Stimulated activated CD8-positive, alpha-beta memory T cell treated with anti-CD3 and anti-CD28 coated beads, Interleukin-7, amount 100 ng/mL, for 4 hours (primary cell): ENCODE results near the gene HELZ2.

Experiments
- DNase-seq, 2 donors: peaks; one replicate each; pipeline ENCODE4 v3.0.0-alpha.2; 2020; ENCODE audit warnings: low read depth in 2 of 2

The HELZ2 gene

GRCh38 chr20:63539441-63540370, 34.3 kb downstream of the HELZ2 start:
- DNase-seq, result no peak

- DNase-seq, result no peak
These were observed 35.0 kb downstream of the HELZ2 start for GRCh38 chr20:63539092-63539430.

GRCh38 chr20:63538204-63539091, 35.6 kb downstream of the HELZ2 start:
- DNase-seq, result no peak

- DNase-seq, result peak; percentile 87
These were observed 36.4 kb downstream of the HELZ2 start for GRCh38 chr20:63537525-63538203.

GRCh38 chr20:63536997-63537524, 37.0 kb downstream of the HELZ2 start, which contains the start of gene PTK6:
Gene PTK6 (minus strand): TSS chr20:63537376. CDS start chr20:63537314, 62 bp downstream.
- DNase-seq, result no peak

- no peak for DNase-seq
These were observed 37.6 kb downstream of the HELZ2 start for GRCh38 chr20:63536241-63536977.

GRCh38 chr20:63534831-63535651, 39.0 kb downstream of the HELZ2 start:
- DNase-seq, result no peak

GRCh38 chr20:63534427-63534830, 39.6 kb downstream of the HELZ2 start:
- DNase-seq, result no peak

GRCh38 chr20:63533871-63534393, 40.1 kb downstream of the HELZ2 start:
- DNase-seq, result no peak

GRCh38 chr20:63533388-63533787, 40.7 kb downstream of the HELZ2 start:
- DNase-seq, result no peak

GRCh38 chr20:63532449-63532971, 41.5 kb downstream of the HELZ2 start:
- no peak for DNase-seq

- no peak for DNase-seq
These were observed 42.2 kb downstream of the HELZ2 start for GRCh38 chr20:63531686-63532448.

- DNase-seq, result no peak
These were observed 43.3 kb downstream of the HELZ2 start for GRCh38 chr20:63530788-63531160.

GRCh38 chr20:63529861-63530787, 43.9 kb downstream of the HELZ2 start:
- DNase-seq, result no peak

- DNase-seq, result no peak
These were observed 44.7 kb downstream of the HELZ2 start for GRCh38 chr20:63529180-63529860.

- DNase-seq, result no peak
These were observed 46.9 kb downstream of the HELZ2 start for GRCh38 chr20:63527184-63527583.

GRCh38 chr20:63525971-63526370, 48.1 kb downstream of the HELZ2 start:
- DNase-seq, result no peak
